ENCODE data around the gene SNX11. TPM values are rescaled to one million over a fixed set of nuclear protein-coding genes. Genes with fewer than 3 reads are reported as not detected.

Gene SNX11
- total and polyA plus RNA-seq, 5 donors from 2014 or later = 15.1 to 22.8 (median 20.8) TPM

GRCh38 chr17:48111937-48112241 lies 4.3 kb downstream of the SNX11 start:
- Mint-ChIP-seq H3K36me3 (no peaks in the 10 kb centered on the region), H3K4me3 (peak overlapping the region in 2 of 4 donors; percentile 55 to 91), H3K27me3 (peaks cover 6% of the 10 kb centered on the region), H3K9me3 (no peaks in the 10 kb centered on the region), H3K27ac (peak overlapping the region; percentile 42 to 89 (median 76)), H3K4me1 (peaks cover 29 to 58% (median 47%) of the 10 kb centered on the region in 4 donors)
- Histone ChIP-seq H3K4me3 (ENCODE audit: low read depth, low read length) (no peak overlapping the region), H3K27ac (ENCODE audit: insufficient read depth, low read length, poor library complexity, severe bottlenecking) (peak overlapping the region; percentile 64), H3K9me3 (ENCODE audit: control insufficient read depth in 2 of 2, low read length in 2 of 2) (no peaks in the 10 kb centered on the region), H3K27me3 (ENCODE audit: control insufficient read depth, insufficient read depth, low read length) (no peaks in the 10 kb centered on the region), H3K4me1 (ENCODE audit: control insufficient read depth, insufficient read depth, low read length, poor library complexity, severe bottlenecking) (peaks cover 37% of the 10 kb centered on the region), H3K36me3 (ENCODE audit: control insufficient read depth, insufficient read depth, low read length) (peaks cover 4% of the 10 kb centered on the region)
- no peak for ATAC-seq (ENCODE audit: low read depth in 2 of 2)
- DNase-seq = no peak

GRCh38 chr17:48113201-48113676 lies 5.7 kb downstream of the SNX11 start:
- Mint-ChIP-seq H3K36me3 (no peaks in the 10 kb centered on the region), H3K9me3 (no peaks in the 10 kb centered on the region), H3K4me1 (peaks cover 23 to 45% (median 39%) of the 10 kb centered on the region in 4 donors), H3K27me3 (no peaks in the 10 kb centered on the region), H3K27ac (peak overlapping the region; percentile 80 to 89 (median 83)), H3K4me3 (peak overlapping the region; percentile 62 to 86 (median 72))
- DNase-seq (peak; percentile 11 to 87 (median 66)), ATAC-seq (ENCODE audit: low read depth in 2 of 2) (peak; percentile 90 to 93)
- peak overlapping the region; percentile 64 for H3K27ac ChIP-seq (ENCODE audit: insufficient read depth, low read length, poor library complexity, severe bottlenecking)
- H3K36me3 ChIP-seq (ENCODE audit: control insufficient read depth, insufficient read depth, low read length) = peaks cover 11% of the 10 kb centered on the region
- H3K27me3 ChIP-seq (ENCODE audit: control insufficient read depth, insufficient read depth, low read length) = no peaks in the 10 kb centered on the region
- peak overlapping the region; percentile 26 for H3K4me3 ChIP-seq (ENCODE audit: low read depth, low read length)
- no peaks in the 10 kb centered on the region for H3K9me3 ChIP-seq (ENCODE audit: control insufficient read depth in 2 of 2, low read length in 2 of 2)
- H3K4me1 ChIP-seq (ENCODE audit: control insufficient read depth, insufficient read depth, low read length, poor library complexity, severe bottlenecking) = peaks cover 30% of the 10 kb centered on the region

GRCh38 chr17:48121923-48122664 lies 14.5 kb downstream of the SNX11 start:
- Mint-ChIP-seq H3K27ac (peak overlapping the region in 1 of 3 donors; percentile 71), H3K36me3 (peaks cover 23% of the 10 kb centered on the region), H3K27me3 (no peaks in the 10 kb centered on the region), H3K9me3 (no peaks in the 10 kb centered on the region), H3K4me3 (no peak overlapping the region), H3K4me1 (peaks cover 0 to 5% (median 2%) of the 10 kb centered on the region in 4 donors)
- no peaks in the 10 kb centered on the region for H3K27me3 ChIP-seq (ENCODE audit: control insufficient read depth, insufficient read depth, low read length)
- H3K4me3 ChIP-seq (ENCODE audit: low read depth, low read length) = no peak overlapping the region
- ATAC-seq (ENCODE audit: low read depth in 2 of 2) = no peak
- no peak for DNase-seq
- no peak overlapping the region for H3K27ac ChIP-seq (ENCODE audit: insufficient read depth, low read length, poor library complexity, severe bottlenecking)
- H3K36me3 ChIP-seq (ENCODE audit: control insufficient read depth, insufficient read depth, low read length) = peaks cover 34% of the 10 kb centered on the region
- no peaks in the 10 kb centered on the region for H3K4me1 ChIP-seq (ENCODE audit: control insufficient read depth, insufficient read depth, low read length, poor library complexity, severe bottlenecking)
- H3K9me3 ChIP-seq (ENCODE audit: control insufficient read depth in 2 of 2, low read length in 2 of 2) = no peaks in the 10 kb centered on the region

- H3K27ac ChIP-seq (ENCODE audit: insufficient read depth, low read length, poor library complexity, severe bottlenecking) = no peak overlapping the region
- no peaks in the 10 kb centered on the region for H3K9me3 ChIP-seq (ENCODE audit: control insufficient read depth in 2 of 2, low read length in 2 of 2)
- Mint-ChIP-seq H3K27ac (peak overlapping the region in 1 of 3 donors; percentile 71), H3K4me3 (peak overlapping the region in 1 of 4 donors; percentile 25), H3K27me3 (no peaks in the 10 kb centered on the region), H3K4me1 (peaks cover 0 to 5% (median 2%) of the 10 kb centered on the region in 4 donors), H3K36me3 (peaks cover 23% of the 10 kb centered on the region), H3K9me3 (no peaks in the 10 kb centered on the region)
- no peak for DNase-seq
- peaks cover 33% of the 10 kb centered on the region for H3K36me3 ChIP-seq (ENCODE audit: control insufficient read depth, insufficient read depth, low read length)
- H3K4me3 ChIP-seq (ENCODE audit: low read depth, low read length) = no peak overlapping the region
- no peak for ATAC-seq (ENCODE audit: low read depth in 2 of 2)
- H3K4me1 ChIP-seq (ENCODE audit: control insufficient read depth, insufficient read depth, low read length, poor library complexity, severe bottlenecking) = no peaks in the 10 kb centered on the region
- H3K27me3 ChIP-seq (ENCODE audit: control insufficient read depth, insufficient read depth, low read length) = no peaks in the 10 kb centered on the region
Measured at GRCh38 chr17:48122665-48123045, 15.1 kb downstream of the SNX11 start.

- Histone ChIP-seq H3K27me3 (ENCODE audit: control insufficient read depth, insufficient read depth, low read length) (no peaks in the 10 kb centered on the region), H3K4me1 (ENCODE audit: control insufficient read depth, insufficient read depth, low read length, poor library complexity, severe bottlenecking) (no peaks in the 10 kb centered on the region), H3K27ac (ENCODE audit: insufficient read depth, low read length, poor library complexity, severe bottlenecking) (no peak overlapping the region), H3K4me3 (ENCODE audit: low read depth, low read length) (no peak overlapping the region), H3K9me3 (ENCODE audit: control insufficient read depth in 2 of 2, low read length in 2 of 2) (no peaks in the 10 kb centered on the region), H3K36me3 (ENCODE audit: control insufficient read depth, insufficient read depth, low read length) (peaks cover 30% of the 10 kb centered on the region)
- peak overlapping the region in 2 of 4 donors; percentile 25 to 39 for H3K4me3 Mint-ChIP-seq
- H3K27me3 Mint-ChIP-seq = no peaks in the 10 kb centered on the region
- no peak for ATAC-seq (ENCODE audit: low read depth in 2 of 2)
- H3K9me3 Mint-ChIP-seq = no peaks in the 10 kb centered on the region
- DNase-seq = no peak
- H3K27ac Mint-ChIP-seq = peak overlapping the region in 2 of 3 donors; percentile 59 to 60
- peaks cover 23% of the 10 kb centered on the region for H3K36me3 Mint-ChIP-seq
- peaks cover 0 to 5% (median 2%) of the 10 kb centered on the region in 4 donors for H3K4me1 Mint-ChIP-seq
Measured at GRCh38 chr17:48123111-48123510, 15.5 kb downstream of the SNX11 start.

GRCh38 chr17:48123776-48124388 lies 16.3 kb downstream of the SNX11 start:
- H3K9me3 ChIP-seq (ENCODE audit: control insufficient read depth in 2 of 2, low read length in 2 of 2) = no peaks in the 10 kb centered on the region
- no peak overlapping the region for H3K27ac ChIP-seq (ENCODE audit: insufficient read depth, low read length, poor library complexity, severe bottlenecking)
- H3K4me3 Mint-ChIP-seq = no peak overlapping the region
- H3K4me1 Mint-ChIP-seq = peaks cover 0 to 5% (median 2%) of the 10 kb centered on the region in 4 donors
- peaks cover 18% of the 10 kb centered on the region for H3K36me3 Mint-ChIP-seq
- peak overlapping the region in 2 of 3 donors; percentile 41 to 60 for H3K27ac Mint-ChIP-seq
- no peak overlapping the region for H3K4me3 ChIP-seq (ENCODE audit: low read depth, low read length)
- no peaks in the 10 kb centered on the region for H3K4me1 ChIP-seq (ENCODE audit: control insufficient read depth, insufficient read depth, low read length, poor library complexity, severe bottlenecking)
- H3K36me3 ChIP-seq (ENCODE audit: control insufficient read depth, insufficient read depth, low read length) = peaks cover 23% of the 10 kb centered on the region
- peaks cover 0 to 1% (median 0%) of the 10 kb centered on the region in 7 donors for H3K9me3 Mint-ChIP-seq
- no peaks in the 10 kb centered on the region for H3K27me3 ChIP-seq (ENCODE audit: control insufficient read depth, insufficient read depth, low read length)
- no peak for DNase-seq
- no peaks in the 10 kb centered on the region for H3K27me3 Mint-ChIP-seq
- no peak for ATAC-seq (ENCODE audit: low read depth in 2 of 2)

GRCh38 chr17:48125829-48126531 lies 18.4 kb downstream of the SNX11 start:
- peaks cover 0 to 5% (median under 1%) of the 10 kb centered on the region in 4 donors for H3K4me1 Mint-ChIP-seq
- H3K27me3 Mint-ChIP-seq = no peaks in the 10 kb centered on the region
- H3K9me3 ChIP-seq (ENCODE audit: control insufficient read depth in 2 of 2, low read length in 2 of 2) = no peaks in the 10 kb centered on the region
- peak overlapping the region in 2 of 3 donors; percentile 29 to 38 for H3K27ac Mint-ChIP-seq
- peaks cover 13% of the 10 kb centered on the region for H3K36me3 ChIP-seq (ENCODE audit: control insufficient read depth, insufficient read depth, low read length)
- H3K4me3 ChIP-seq (ENCODE audit: low read depth, low read length) = no peak overlapping the region
- H3K36me3 Mint-ChIP-seq = peaks cover 10% of the 10 kb centered on the region
- no peak overlapping the region for H3K4me3 Mint-ChIP-seq
- H3K27me3 ChIP-seq (ENCODE audit: control insufficient read depth, insufficient read depth, low read length) = no peaks in the 10 kb centered on the region
- H3K27ac ChIP-seq (ENCODE audit: insufficient read depth, low read length, poor library complexity, severe bottlenecking) = no peak overlapping the region
- H3K4me1 ChIP-seq (ENCODE audit: control insufficient read depth, insufficient read depth, low read length, poor library complexity, severe bottlenecking) = no peaks in the 10 kb centered on the region
- peaks cover 0 to 1% (median 0%) of the 10 kb centered on the region in 7 donors for H3K9me3 Mint-ChIP-seq
- DNase-seq (no peak), ATAC-seq (ENCODE audit: low read depth in 2 of 2) (no peak)
